SJSA1 (cell line): ENCODE results near the gene EPB41L5. TPM values are rescaled to one million over a fixed set of nuclear protein-coding genes. Genes with fewer than 3 reads are reported as not detected.
"Not testable (repeated sequence)": the region's sequence is repeated elsewhere in the genome, so short reads cannot be mapped to it uniquely, and the experiment has no call there.

Experiments
- DNase-seq, 2 experiments: peaks; one replicate each; pipeline ENCODE4 v3.0.0-alpha.2; 2015 to 2020; ENCODE audit warnings: low spot score in 2 of 2, low read depth in 1 of 2
- H3K27ac ChIP-seq: fragments of 250-450 bp; sonication (Bioruptor Pico); 2 replicates; pipeline ENCODE4 v1.5.1; 2020; ENCODE audit warnings: mild to moderate bottlenecking, moderate library complexity
- H3K27me3 ChIP-seq: fragments of 250-450 bp; sonication (Bioruptor Pico); replicated peaks from 2 replicates; pipeline ENCODE4 v1.5.1; 2020; ENCODE audit warnings: mild to moderate bottlenecking, moderate library complexity
- H3K36me3 ChIP-seq: fragments of 250-450 bp; sonication (Bioruptor Pico); 2 replicates; pipeline ENCODE4 v1.5.1; 2020; ENCODE audit warnings: mild to moderate bottlenecking
- H3K4me1 ChIP-seq: fragments of 250-450 bp; sonication (Bioruptor Pico); replicated peaks from 2 replicates; pipeline ENCODE4 v1.6.1; 2021; ENCODE audit warnings: mild to moderate bottlenecking
- H3K4me3 ChIP-seq: fragments of 250-450 bp; sonication (Bioruptor Pico); 2 replicates; pipeline ENCODE4 v1.5.1; 2020; ENCODE audit warnings: mild to moderate bottlenecking
- H3K9me3 ChIP-seq: fragments of 250-450 bp; sonication (Bioruptor Pico); replicated peaks from 2 replicates; pipeline ENCODE4 v1.5.1; 2020; ENCODE audit warnings: mild to moderate bottlenecking
- total RNA-seq: library from RNA; depleted of rRNA; stranded (reverse); fragments of >200 nt; shearing (Covaris generic); gene quantifications from 2 replicates; pipeline ENCODE4 v1.2.3, GENCODE V29; 2014

The EPB41L5 gene
- total RNA-seq, 1 experiment from 2014 or later = 9.7 TPM

DNA sequence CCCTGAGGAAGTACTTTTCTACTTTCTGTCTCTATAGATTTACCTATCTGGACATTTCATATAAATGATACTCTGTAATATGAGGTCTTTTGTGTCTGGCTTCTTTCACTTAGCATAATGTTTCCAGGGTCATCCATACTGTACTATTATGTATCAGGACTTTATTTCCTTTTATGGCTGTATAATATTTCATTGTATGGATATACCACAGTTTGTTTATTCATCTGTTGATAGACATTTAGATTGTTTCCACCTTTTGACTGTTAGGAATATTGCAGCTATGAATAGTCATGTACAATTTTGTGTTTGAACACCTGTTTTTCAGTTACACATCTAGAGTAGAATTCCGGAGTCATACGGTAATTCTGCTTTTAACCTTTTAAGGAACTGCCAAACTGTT is 136.5 kb downstream of the EPB41L5 start:
- Histone ChIP-seq H3K27me3 (no peaks in the 10 kb centered on the region), H3K36me3 (no peaks in the 10 kb centered on the region), H3K9me3 (no peaks in the 10 kb centered on the region), H3K4me1 (no peaks in the 10 kb centered on the region), H3K27ac (no peak overlapping the region), H3K4me3 (no peak overlapping the region)
- DNase-seq = no peak

DNA sequence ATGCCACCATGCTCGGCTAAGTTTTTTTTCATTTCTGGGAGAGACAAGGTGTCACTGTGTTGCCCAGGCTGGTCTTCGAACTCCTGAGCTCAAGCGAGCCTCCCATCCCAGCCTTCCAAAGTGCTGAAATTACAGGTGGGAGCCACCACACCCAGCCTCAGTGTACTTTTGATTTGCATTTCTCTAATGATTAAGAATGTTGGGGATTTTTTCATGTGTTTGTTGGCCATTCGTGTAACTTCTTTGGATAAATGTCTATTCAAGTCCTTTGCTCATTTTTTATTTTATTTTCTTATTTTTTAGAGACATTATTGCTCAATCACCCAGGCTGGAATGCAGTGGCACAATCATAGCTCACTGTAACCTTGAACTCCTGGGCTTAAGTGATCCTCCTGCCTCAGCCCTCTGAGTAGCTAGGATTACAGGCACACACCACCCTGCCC is 137.2 kb downstream of the EPB41L5 start:
- no peaks in the 10 kb centered on the region for H3K9me3 ChIP-seq
- H3K27me3 ChIP-seq = no peaks in the 10 kb centered on the region
- no peak overlapping the region for H3K27ac ChIP-seq
- no peak overlapping the region for H3K4me3 ChIP-seq
- DNase-seq = no peak
- H3K4me1 ChIP-seq = no peaks in the 10 kb centered on the region
- H3K36me3 ChIP-seq = no peaks in the 10 kb centered on the region

DNA sequence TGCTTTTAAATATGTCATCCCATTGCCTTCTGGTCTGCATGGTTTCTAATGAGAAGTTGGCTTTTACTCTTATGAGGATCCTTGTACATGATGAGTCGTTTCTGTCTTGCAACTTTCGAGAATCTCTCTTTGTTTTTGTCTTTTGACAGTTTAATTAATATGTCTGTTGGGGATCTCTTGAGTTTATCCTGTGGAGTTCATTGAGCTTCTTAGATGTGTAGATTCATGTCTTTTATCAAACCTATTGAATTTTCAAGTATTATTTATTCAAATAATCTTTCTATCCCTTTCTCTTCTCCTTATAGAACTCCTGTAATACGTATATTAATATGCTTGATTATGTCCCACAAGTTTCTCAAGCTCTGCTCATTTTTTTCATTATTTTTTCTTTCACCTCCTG is 142.4 kb downstream of the EPB41L5 start:
- H3K4me1 ChIP-seq = no peaks in the 10 kb centered on the region
- no peaks in the 10 kb centered on the region for H3K36me3 ChIP-seq
- no peak overlapping the region for H3K27ac ChIP-seq
- H3K27me3 ChIP-seq = no peaks in the 10 kb centered on the region
- DNase-seq = no peak
- no peaks in the 10 kb centered on the region for H3K9me3 ChIP-seq
- H3K4me3 ChIP-seq = no peak overlapping the region

DNA sequence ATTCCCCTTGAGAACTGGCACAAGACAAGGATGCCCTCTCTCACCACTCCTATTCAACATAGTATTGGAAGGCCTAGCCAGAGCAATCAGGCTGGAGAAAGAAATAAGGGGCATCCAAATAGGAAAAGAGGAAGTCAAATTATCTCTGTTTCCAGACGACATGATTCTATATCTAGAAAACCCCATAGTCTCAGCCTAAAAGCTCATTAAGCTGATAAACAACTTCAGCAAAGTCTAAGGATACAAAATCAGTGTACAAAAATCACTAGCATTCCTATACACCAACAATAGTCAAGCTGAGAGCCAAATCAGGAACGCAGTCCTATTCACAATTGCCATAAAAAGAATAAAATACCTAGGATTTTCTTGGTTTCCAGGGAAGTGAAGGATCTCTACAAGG is 145.8 kb downstream of the EPB41L5 start:
- not testable (repeated sequence) for H3K27me3 ChIP-seq, H3K4me3 ChIP-seq, H3K36me3 ChIP-seq, DNase-seq, H3K27ac ChIP-seq, H3K9me3 ChIP-seq, H3K4me1 ChIP-seq

DNA sequence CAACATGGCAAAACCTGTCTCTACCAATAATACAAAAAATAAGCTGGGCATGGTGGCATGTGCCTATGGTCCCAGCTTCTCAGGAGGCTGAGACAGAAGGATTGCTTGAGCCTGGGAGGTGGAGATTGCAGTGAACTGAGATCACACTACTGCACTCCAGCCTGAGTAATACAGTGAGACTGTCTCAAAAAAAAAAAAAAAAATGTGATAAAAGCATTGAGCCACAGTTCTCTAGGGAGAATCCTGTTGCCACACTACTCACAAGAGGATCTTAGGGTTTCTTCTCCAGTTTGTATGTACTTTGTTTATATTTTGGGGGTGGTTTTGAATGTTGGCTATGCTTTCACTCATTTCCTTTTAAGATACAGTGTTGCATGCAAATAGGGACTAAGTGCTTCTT is 148.3 kb downstream of the EPB41L5 start:
- Histone ChIP-seq H3K4me1 (no peaks in the 10 kb centered on the region), H3K9me3 (no peaks in the 10 kb centered on the region), H3K27ac (no peak overlapping the region), H3K4me3 (no peak overlapping the region), H3K27me3 (no peaks in the 10 kb centered on the region), H3K36me3 (no peaks in the 10 kb centered on the region)
- DNase-seq = no peak

DNA sequence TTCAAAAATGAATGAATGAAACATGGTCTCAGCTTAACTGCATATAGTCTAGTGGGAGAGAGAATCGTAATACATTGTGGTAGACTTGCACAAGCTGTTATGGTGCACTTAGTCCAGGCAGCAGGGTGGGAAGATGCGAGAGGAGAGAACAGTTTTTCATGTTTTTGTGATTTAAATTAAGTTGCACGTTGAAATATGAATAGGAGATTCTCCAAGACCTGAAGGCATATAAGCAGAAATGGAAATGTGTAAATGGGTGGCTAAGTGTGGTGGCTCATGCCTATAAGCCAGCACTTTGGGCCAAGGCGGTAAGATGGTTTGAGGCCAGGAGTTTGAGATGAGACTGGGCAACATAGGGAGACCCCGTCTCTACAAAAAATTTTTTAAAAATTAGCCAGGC is 149.8 kb downstream of the EPB41L5 start:
- no peaks in the 10 kb centered on the region for H3K27me3 ChIP-seq
- no peak overlapping the region for H3K27ac ChIP-seq
- H3K9me3 ChIP-seq = no peaks in the 10 kb centered on the region
- H3K4me3 ChIP-seq = no peak overlapping the region
- DNase-seq = no peak
- no peaks in the 10 kb centered on the region for H3K4me1 ChIP-seq
- no peaks in the 10 kb centered on the region for H3K36me3 ChIP-seq

DNA sequence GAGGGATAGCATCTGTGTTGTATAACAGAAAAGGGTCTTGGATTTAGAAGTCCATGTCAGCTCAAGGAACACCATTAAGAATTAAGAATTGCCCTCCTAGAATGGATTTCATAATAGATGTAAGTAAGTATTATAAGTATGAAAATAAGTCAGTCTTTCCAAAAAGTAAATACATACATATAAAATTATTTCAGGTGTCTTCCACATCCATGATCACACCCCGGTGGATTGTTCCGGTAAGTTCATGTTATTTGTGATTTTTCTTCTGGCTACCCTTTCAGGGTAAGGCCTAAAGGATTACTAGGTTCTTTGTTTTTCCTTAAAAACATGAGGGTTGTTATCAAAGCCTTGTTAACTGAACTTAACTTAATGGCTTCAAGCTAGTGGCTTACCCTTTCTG is 154.4 kb downstream of the EPB41L5 start:
- Histone ChIP-seq H3K27ac (no peak overlapping the region), H3K4me3 (no peak overlapping the region), H3K27me3 (no peaks in the 10 kb centered on the region), H3K36me3 (no peaks in the 10 kb centered on the region), H3K4me1 (no peaks in the 10 kb centered on the region), H3K9me3 (no peaks in the 10 kb centered on the region)
- DNase-seq = no peak

DNA sequence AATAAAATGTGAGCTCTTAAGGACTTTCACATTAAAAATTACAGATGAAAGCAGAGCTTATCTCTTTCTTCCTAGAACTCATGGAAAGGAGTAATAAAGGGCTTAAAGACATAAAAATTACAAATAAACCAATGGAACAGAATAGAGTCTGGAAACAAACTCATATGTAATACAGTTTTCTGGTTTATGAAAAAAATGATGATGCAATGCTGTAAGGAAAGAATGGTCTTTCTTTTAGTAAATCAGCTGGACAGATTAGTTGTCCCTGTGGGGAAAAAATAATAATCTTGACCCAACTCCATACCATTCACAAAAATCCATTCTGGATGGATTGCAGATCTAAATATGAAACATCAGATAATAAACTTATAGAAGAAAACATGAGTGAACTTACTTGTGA is 156.1 kb downstream of the EPB41L5 start:
- Histone ChIP-seq H3K27me3 (no peaks in the 10 kb centered on the region), H3K9me3 (no peaks in the 10 kb centered on the region), H3K27ac (no peak overlapping the region)

DNA sequence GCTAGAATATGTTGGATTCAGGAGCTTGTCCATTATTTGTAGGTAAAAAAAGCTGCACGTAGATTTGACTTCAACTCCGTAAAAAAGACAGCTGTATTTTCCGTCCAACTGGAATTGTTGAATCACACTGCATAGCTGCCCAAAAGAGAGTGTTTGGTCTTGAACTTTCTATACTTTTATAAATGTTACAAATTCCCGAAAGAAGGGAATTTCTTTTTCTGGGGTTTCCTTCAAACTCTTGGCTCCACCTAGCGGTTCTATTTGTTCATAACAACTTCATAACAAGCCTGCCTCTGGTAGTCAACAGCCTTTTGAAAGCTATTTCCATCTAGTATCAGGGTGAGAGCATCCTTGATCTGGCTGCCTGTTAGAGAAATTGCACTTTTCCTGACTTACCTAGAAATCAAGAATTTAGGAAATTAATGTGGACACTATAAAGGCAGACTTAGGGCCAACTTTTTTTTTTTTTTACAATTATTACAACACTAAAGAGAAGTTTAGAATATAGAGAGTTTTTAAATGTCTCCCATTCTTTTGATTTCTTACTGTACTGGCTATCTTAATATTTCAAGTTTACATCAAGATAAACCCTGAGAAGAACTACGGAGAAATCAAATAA is 162.2 kb downstream of the EPB41L5 start:
- H3K4me1 ChIP-seq = no peaks in the 10 kb centered on the region
- peak in 1 of 2 experiments; percentile 54 for DNase-seq
- no peaks in the 10 kb centered on the region for H3K9me3 ChIP-seq
- H3K27me3 ChIP-seq = no peaks in the 10 kb centered on the region
- no peak overlapping the region for H3K27ac ChIP-seq
- H3K36me3 ChIP-seq = no peaks in the 10 kb centered on the region
- H3K4me3 ChIP-seq = no peak overlapping the region

More for the DNA sequence above, 156.1 kb downstream of the EPB41L5 start:
- H3K36me3 ChIP-seq = no peaks in the 10 kb centered on the region
- no peak for DNase-seq
- H3K4me3 ChIP-seq = no peak overlapping the region
- no peaks in the 10 kb centered on the region for H3K4me1 ChIP-seq

DNA sequence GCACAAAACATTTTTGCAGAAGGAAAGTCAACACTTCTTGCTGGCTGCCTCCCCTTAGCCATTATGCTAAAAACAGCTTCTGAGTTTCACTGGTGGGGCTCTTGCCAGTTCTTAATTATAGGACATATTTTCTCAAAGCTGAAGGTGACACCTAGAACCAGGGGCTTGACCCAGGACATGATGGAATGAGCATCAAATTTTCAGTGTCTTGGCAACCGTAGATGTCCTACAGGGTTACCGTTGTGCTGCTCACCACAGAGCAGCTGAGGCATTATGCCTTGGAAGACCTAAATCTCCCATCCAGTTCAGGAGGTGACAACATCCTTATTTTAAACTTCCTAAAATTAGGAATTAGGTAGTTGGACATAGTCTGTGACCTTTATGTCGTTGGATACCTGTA is 163.6 kb downstream of the EPB41L5 start:
- Histone ChIP-seq H3K27ac (no peak overlapping the region), H3K9me3 (no peaks in the 10 kb centered on the region), H3K4me1 (no peaks in the 10 kb centered on the region), H3K27me3 (no peaks in the 10 kb centered on the region), H3K36me3 (no peaks in the 10 kb centered on the region), H3K4me3 (no peak overlapping the region)
- no peak for DNase-seq

DNA sequence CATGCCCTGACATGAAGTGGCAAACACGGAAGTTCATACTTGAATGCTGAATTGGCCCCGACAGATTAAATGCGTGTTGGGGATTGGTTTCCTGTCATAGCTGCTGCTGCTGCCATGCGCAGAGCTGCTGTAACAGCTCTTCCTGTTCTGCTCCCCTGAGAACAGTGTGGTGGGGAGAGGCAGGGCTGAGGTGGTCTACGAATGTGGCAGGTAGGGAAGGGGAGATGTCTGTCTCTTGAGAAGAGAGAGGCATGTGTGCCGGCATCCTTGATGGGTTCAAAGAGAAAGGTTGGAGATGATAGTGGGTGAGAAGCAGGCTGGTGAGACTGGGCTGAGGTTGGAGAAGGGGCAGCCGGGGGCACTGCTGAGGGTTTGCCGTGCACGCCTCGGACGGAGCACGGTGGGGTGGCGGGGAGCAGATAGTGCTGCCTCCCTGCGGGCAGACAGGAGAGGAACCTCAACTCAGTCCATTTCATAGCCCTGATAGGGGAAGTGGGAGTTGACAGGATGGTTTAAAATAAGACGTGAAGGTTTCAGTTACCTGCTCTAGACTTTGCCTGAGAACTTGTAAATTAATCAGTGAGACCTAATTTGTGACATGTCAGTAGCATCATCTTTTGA is 164.2 kb downstream of the EPB41L5 start:
- no peaks in the 10 kb centered on the region for H3K36me3 ChIP-seq
- H3K27ac ChIP-seq = no peak overlapping the region
- no peaks in the 10 kb centered on the region for H3K9me3 ChIP-seq
- no peaks in the 10 kb centered on the region for H3K27me3 ChIP-seq
- H3K4me3 ChIP-seq = no peak overlapping the region
- no peaks in the 10 kb centered on the region for H3K4me1 ChIP-seq
- DNase-seq = no peak

DNA sequence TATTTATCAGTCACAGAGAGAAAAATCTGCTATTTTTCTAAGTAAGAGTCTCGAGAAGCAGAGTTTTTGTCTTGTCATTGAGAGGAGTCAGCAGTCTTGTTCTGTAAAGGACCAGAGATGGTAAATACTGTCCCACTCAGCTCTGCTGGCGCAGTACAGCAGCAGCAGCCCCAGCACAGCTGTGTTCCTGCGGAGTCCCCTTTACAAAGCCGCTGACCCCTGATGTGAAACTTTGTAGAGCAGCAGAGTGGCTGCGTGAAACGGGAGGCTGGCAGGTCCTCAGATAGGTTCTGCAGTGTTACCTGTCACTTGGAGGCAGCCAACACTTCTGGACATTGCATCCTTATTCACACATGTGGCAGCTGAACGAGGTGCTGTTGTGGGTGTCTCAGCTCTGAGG is 165.1 kb downstream of the EPB41L5 start:
- no peaks in the 10 kb centered on the region for H3K27me3 ChIP-seq
- H3K36me3 ChIP-seq = no peaks in the 10 kb centered on the region
- H3K9me3 ChIP-seq = no peaks in the 10 kb centered on the region
- no peaks in the 10 kb centered on the region for H3K4me1 ChIP-seq
- H3K27ac ChIP-seq = no peak overlapping the region
- no peak overlapping the region for H3K4me3 ChIP-seq
- DNase-seq = no peak

DNA sequence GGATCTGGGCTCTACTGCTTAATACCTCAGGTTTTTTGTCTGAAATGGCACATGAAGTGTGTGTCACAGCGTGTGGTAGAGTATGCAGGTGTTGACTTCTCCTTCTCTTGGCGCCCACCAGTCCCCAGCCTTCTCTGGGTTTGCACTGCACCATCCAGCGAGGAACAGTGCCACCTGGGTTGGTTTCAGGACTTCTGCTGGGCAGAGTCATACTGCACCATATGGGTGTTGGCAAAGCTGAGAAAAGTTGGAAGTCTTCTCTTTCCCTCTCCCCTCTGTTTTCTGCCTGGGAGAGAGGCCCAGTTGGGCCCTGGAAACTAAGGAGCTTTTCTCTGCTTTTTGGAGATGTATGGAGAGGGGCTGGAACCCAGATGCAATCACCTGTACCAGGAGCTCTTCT is 166.5 kb downstream of the EPB41L5 start:
- H3K27me3 ChIP-seq = no peaks in the 10 kb centered on the region
- no peak overlapping the region for H3K27ac ChIP-seq
- H3K4me3 ChIP-seq = no peak overlapping the region
- no peaks in the 10 kb centered on the region for H3K9me3 ChIP-seq
- no peaks in the 10 kb centered on the region for H3K4me1 ChIP-seq
- H3K36me3 ChIP-seq = no peaks in the 10 kb centered on the region
- no peak for DNase-seq

DNA sequence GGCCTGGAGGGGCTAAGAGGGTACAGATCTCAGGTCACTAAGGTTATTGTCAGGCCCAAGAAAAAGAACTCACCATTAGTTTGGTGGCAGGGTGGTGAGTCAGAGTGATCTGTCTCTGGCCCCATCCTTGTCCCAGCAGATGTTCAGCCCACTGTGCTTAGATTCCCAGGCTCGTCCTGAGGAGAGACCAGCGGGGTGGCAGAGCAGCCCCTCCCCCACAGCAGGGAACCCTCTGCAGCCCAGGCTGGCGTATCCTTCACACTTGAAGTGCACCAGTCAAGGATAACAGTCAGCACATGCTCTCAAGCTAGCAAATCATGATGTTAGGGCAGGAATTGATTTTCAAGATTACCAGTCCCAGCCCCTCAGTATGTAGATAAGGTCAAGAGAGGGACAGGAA is 167.2 kb downstream of the EPB41L5 start:
- no peak for DNase-seq
- Histone ChIP-seq H3K9me3 (no peaks in the 10 kb centered on the region), H3K27me3 (no peaks in the 10 kb centered on the region), H3K36me3 (no peaks in the 10 kb centered on the region), H3K4me3 (no peak overlapping the region), H3K4me1 (no peaks in the 10 kb centered on the region), H3K27ac (no peak overlapping the region)
